ENCODE results near the gene TCN2. TPM values are rescaled to one million over a fixed set of nuclear protein-coding genes. Genes with fewer than 3 reads are reported as not detected.
"Not testable (repeated sequence)": the region's sequence is repeated elsewhere in the genome, so short reads cannot be mapped to it uniquely, and the experiment has no call there.

TCN2 gene
- total RNA-seq, 2 donors from 2014 or later: 16.7 to 40.7 TPM

DNA sequence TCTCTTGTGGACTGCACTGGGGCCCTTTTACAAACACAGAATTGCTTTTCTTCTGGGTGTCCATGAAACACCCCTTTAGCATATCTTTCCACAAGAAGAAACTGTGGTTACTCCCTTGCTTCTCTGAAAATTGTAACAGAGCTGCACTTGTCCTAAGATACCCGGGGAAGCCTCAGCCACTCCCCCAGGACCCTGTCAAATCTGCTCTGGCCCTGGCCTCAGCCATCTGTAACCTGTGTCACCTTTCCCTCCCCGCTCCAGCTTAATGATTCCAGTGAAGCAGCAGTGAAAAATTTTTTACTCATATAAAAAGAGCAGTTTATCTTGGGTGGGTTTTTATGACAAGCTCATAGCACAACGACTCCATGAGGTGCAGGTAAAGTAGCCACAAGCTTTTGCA lies 64.1 kb downstream of the TCN2 start:
- 72% methylated on average over 3 of the region's 3 CpGs for WGBS
- no peak overlapping the region for H3K4me3 ChIP-seq
- intact Hi-C loops (cut with DNase I): no loop called here
- TF ChIP-seq POLR2AphosphoS5 (IDR thresholded peaks at IDR 0.05) (no peak), POLR2A (IDR thresholded peaks at IDR 0.05) (no peak)
- TF ChIP-seq, protein P1, sequence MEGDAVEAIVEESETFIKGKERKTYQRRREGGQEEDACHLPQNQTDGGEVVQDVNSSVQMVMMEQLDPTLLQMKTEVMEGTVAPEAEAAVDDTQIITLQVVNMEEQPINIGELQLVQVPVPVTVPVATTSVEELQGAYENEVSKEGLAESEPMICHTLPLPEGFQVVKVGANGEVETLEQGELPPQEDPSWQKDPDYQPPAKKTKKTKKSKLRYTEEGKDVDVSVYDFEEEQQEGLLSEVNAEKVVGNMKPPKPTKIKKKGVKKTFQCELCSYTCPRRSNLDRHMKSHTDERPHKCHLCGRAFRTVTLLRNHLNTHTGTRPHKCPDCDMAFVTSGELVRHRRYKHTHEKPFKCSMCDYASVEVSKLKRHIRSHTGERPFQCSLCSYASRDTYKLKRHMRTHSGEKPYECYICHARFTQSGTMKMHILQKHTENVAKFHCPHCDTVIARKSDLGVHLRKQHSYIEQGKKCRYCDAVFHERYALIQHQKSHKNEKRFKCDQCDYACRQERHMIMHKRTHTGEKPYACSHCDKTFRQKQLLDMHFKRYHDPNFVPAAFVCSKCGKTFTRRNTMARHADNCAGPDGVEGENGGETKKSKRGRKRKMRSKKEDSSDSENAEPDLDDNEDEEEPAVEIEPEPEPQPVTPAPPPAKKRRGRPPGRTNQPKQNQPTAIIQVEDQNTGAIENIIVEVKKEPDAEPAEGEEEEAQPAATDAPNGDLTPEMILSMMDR (IDR thresholded peaks at IDR 0.05): no peak
- H3K27ac ChIP-seq: no peak overlapping the region
- no peaks in the 10 kb centered on the region for H3K36me3 ChIP-seq
- H3K4me1 ChIP-seq (replicated peaks): no peaks in the 10 kb centered on the region
- H3K27me3 ChIP-seq (replicated peaks; ENCODE audit: insufficient read depth): no peaks in the 10 kb centered on the region
- H3K9me3 ChIP-seq: no peaks in the 10 kb centered on the region
- no peak for DNase-seq (ENCODE audit: low spot score)

- Histone ChIP-seq H3K36me3 (no peaks in the 10 kb centered on the region), H3K4me3 (no peak overlapping the region), H3K9me3 (no peaks in the 10 kb centered on the region), H3K4me1 (replicated peaks) (no peaks in the 10 kb centered on the region), H3K27me3 (replicated peaks; ENCODE audit: insufficient read depth) (no peaks in the 10 kb centered on the region), H3K27ac (no peak overlapping the region)
- 85% methylated on average over 4 of the region's 4 CpGs for whole genome bisulfite sequencing
- intact Hi-C loops (cut with DNase I): no loop called here
- DNase-seq (ENCODE audit: low spot score): no peak
- TF ChIP-seq POLR2AphosphoS5 (IDR thresholded peaks at IDR 0.05): no peak
- TF ChIP-seq, protein P1 (IDR thresholded peaks at IDR 0.05): no peak
- TF ChIP-seq POLR2A (IDR thresholded peaks at IDR 0.05): no peak
Observed at GRCh38 chr22:30673136-30673535, 66.2 kb downstream of the TCN2 start.

DNA sequence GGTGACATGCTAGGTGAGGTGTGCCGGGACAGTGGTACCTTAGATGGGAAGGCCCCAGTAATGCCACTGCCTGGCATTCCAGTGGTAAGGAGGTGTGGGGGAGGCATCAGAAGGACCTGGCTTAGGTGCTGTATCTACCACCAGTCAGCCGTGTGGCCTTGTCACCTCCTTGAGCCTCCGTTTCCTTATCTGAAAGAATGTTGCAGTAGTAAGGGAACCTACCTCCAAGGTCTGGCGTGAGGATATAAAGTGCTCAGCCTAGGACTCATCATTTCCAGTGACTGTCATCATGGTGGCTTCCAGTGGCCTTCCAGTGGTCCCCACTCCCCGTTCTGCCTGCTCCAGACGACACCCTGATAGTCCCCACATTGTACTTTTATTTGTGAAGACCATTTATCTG lies 67.5 kb downstream of the TCN2 start:
- Histone ChIP-seq H3K4me1 (replicated peaks) (no peaks in the 10 kb centered on the region), H3K36me3 (no peaks in the 10 kb centered on the region), H3K27me3 (replicated peaks; ENCODE audit: insufficient read depth) (no peaks in the 10 kb centered on the region), H3K4me3 (no peak overlapping the region), H3K9me3 (no peaks in the 10 kb centered on the region), H3K27ac (no peak overlapping the region)
- no peak for TF ChIP-seq POLR2A (IDR thresholded peaks at IDR 0.05)
- no peak for TF ChIP-seq POLR2AphosphoS5 (IDR thresholded peaks at IDR 0.05)
- TF ChIP-seq, protein P1 (IDR thresholded peaks at IDR 0.05): no peak
- no peak for DNase-seq (ENCODE audit: low spot score)
- intact Hi-C loops (cut with DNase I): no loop called here
- 98% methylated on average over 6 of the region's 6 CpGs for WGBS

GRCh38 chr22:30675436-30675835 lies 68.5 kb downstream of the TCN2 start:
- DNase-seq (ENCODE audit: low spot score): no peak
- TF ChIP-seq, protein P1 (IDR thresholded peaks at IDR 0.05): no peak
- TF ChIP-seq POLR2A (IDR thresholded peaks at IDR 0.05): no peak
- TF ChIP-seq POLR2AphosphoS5 (IDR thresholded peaks at IDR 0.05): no peak
- H3K9me3 ChIP-seq: no peaks in the 10 kb centered on the region

GRCh38 chr22:30676565-30676964 lies 69.6 kb downstream of the TCN2 start:
- H3K27me3 ChIP-seq (replicated peaks; ENCODE audit: insufficient read depth); H3K36me3 ChIP-seq; H3K4me3 ChIP-seq; H3K27ac ChIP-seq; H3K4me1 ChIP-seq (replicated peaks); H3K9me3 ChIP-seq; intact Hi-C loops (cut with DNase I); DNase-seq (ENCODE audit: low spot score): not testable (repeated sequence)
- 55% methylated on average over 3 of the region's 3 CpGs for WGBS

More at GRCh38 chr22:30675436-30675835, 68.5 kb downstream of the TCN2 start:
- H3K27ac ChIP-seq: no peak overlapping the region
- no peaks in the 10 kb centered on the region for H3K4me1 ChIP-seq (replicated peaks)
- WGBS: 62% methylated on average over 9 of the region's 9 CpGs
- H3K4me3 ChIP-seq: no peak overlapping the region
- H3K27me3 ChIP-seq (replicated peaks; ENCODE audit: insufficient read depth): no peaks in the 10 kb centered on the region
- intact Hi-C loops (cut with DNase I): no loop called here
- no peaks in the 10 kb centered on the region for H3K36me3 ChIP-seq

Other genes starting within 250 kb of the TCN2 start
- 10 to 100 TPM; 18.1 to 20.0 TPM for gene RNF215, start 219.8 kb upstream of the TCN2 start, total RNA-seq
- 10 to 100 TPM; 16.8 to 31.1 TPM for gene SEC14L2, start 210.2 kb upstream of the TCN2 start, total RNA-seq
- 10 to 100 TPM; 14.1 to 28.1 TPM for gene MTFP1, start 181.4 kb upstream of the TCN2 start, total RNA-seq
- not detected for gene SEC14L3, start 135.2 kb upstream of the TCN2 start, total RNA-seq
- gene SEC14L4, start 101.5 kb upstream of the TCN2 start, total RNA-seq: 10 to 100 TPM in 1 of 2 donors, not detected in 1; 16.9 TPM
- 10 to 100 TPM in 1 of 2 donors, under 1 TPM in 1; 0.23 to 22.9 TPM for gene SEC14L6, start 60.4 kb upstream of the TCN2 start, total RNA-seq
- 1 to 10 TPM; 1.1 to 9.7 TPM for gene GAL3ST1, start 32.5 kb upstream of the TCN2 start, total RNA-seq
- 10 to 100 TPM; 41.1 to 79.5 TPM for gene PES1, start 15.3 kb upstream of the TCN2 start, total RNA-seq
- gene SLC35E4, start 28.6 kb downstream of the TCN2 start, total RNA-seq: 10 to 100 TPM in 1 of 2 donors, 1 to 10 TPM in 1; 4.6 to 10.5 TPM
- 10 to 100 TPM; 12.5 to 15.6 TPM for gene DUSP18, start 60.7 kb downstream of the TCN2 start, total RNA-seq
- gene OSBP2, start 87.7 kb downstream of the TCN2 start, total RNA-seq: 10 to 100 TPM in 1 of 2 donors, 1 to 10 TPM in 1; 4.5 to 16.2 TPM